HG03175 (cell line): ENCODE results near the gene PRELID2.
A peak's percentile ranks its signal among the peaks of the same experiment; 100 is the strongest.
"Not testable (repeated sequence)": the region's sequence is repeated elsewhere in the genome, so short reads cannot be mapped to it uniquely, and the experiment has no call there.

Source experiments
- ATAC-seq: cut with Tn5 transposase; IDR thresholded peaks from one replicate; pipeline ENCODE4 v1.9.1; 2021; ENCODE audit warnings: mild to moderate bottlenecking, moderate library complexity; ENCODE audit not compliant: unreplicated experiment

PRELID2 gene

DNA sequence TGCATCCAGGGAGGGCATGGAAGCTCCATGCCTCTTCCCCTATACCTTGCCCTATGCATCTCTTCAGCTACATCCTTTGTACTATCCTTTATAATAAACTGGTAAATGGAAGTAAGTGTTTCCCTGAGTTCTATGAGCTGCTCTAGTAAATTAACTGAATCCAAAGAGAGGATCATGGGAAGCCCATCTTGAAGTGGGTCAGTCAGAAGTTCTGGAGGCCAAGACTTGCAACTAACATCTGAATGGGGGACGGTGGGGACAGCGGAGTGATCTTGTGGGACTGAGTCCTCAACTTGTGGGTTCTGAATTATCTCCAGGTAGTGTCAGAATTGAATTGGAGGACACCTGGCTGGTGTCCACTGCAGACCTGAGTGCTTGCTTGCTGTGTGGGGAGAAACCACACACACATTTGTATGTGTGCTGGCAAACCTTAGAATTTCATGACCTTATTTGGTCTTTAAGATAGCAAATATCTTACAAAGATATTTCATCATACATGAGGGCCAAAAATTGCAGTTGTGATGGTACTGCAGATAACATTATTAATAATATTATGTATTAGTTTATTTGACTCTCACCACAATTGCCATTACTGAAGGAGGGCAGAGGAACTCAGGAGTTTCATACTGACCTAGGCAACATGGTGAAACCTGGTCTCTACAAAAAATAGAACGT is 5.5 kb upstream of the PRELID2 start:
- no peak for ATAC-seq

DNA sequence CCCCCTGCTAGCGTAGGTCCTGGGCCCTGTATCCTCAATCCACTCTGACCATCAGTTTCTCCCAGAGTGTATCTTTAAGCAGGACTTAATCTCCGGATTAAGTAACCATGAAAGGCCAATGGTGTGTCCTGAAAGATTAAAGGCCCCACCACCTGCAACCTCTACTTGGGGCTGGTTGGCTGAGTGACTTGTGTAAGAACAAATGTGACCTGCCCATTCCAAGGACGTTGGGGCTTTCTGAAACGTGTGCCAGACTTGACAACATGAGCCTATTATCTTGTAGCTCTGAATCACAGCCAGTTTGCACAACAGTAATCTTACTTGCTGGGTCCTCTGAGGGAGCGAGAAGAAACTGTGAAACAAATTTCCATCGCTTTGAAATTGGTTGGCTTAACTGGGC is 3.1 kb upstream of the PRELID2 start:
- no peak for ATAC-seq

DNA sequence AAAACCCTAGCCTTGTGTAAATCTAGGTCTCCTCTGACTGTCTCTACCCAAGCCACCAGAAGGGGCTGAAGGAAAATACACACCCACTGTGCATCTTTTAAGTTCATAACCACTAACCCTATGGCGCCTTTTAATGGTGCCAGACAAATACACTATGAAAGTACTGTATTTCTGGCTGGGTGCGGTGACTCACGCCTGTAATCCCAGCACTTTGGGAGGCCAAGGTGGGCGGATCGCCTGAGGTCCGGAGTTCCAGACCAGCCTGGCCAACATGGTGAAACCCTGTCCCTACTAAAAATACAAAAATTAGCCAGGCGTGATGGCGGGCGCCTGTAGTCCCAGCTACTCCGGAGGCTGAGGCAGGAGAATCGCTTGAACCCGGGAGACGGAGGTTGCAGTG is 1.1 kb upstream of the PRELID2 start:
- ATAC-seq: not testable (repeated sequence)

DNA sequence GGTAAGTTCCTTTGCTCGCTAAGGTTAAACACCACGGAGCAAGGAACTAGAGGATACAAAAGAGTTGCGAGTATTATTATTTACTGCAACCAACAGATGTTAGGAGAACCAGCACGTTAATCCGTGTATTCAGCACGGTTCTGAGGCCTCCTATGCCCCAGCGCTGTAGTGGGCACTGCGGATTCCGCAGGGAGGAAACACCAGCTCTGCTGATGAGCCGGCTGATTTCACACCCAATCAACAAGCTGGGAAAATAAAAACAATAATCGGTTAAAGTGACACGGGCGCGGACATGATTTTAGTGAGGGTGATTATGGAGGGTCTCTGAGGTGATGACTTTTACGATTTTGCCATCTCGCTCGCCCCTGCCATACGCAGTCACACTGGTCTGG is 702 bp upstream of the PRELID2 start:
- peak; percentile 17 for ATAC-seq

DNA sequence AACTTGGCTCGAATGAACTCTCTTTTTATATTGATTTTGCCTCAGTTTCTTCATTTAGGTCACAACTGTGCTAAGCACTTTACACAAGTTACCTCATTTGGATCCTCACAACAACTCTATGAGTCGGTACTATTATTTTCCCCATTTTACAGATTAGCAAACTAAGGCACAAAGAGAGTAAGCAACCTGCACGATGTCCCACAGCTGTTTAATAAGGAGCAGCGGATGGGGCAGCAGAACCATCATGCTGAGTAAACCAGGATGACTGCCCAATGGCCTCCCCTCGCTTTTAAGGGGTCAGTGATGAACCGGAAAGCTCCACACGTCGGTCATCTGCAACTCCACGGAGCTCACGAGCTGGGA is 607 bp downstream of the PRELID2 start:
- ATAC-seq: no peak

DNA sequence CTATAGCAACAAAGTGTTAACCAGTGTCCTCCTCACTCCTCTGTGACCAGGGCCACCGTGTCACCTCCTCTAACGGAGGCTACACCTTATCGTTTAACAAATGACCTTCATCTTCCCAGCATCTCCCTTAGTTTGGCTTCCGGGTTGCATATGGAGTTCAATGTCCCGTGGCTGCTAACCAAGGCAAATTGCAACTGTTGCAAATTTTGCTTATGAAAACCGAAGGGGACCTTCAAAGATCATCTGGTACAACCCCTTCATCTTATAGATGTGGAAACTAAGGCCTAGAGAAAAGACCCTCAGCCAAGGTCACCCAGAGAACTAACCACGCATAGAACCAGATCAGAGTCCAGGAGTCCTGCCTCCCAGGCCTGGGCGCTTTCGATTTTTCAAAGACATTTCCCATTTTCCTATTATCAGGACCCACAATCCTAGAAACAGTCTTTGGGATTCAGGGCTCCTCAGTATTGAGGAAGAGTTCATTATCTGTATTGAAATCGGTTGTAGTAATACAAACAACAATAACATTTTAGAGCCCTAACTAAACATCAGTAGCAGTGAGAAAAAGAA is 1.4 kb downstream of the PRELID2 start:
- ATAC-seq: no peak

DNA sequence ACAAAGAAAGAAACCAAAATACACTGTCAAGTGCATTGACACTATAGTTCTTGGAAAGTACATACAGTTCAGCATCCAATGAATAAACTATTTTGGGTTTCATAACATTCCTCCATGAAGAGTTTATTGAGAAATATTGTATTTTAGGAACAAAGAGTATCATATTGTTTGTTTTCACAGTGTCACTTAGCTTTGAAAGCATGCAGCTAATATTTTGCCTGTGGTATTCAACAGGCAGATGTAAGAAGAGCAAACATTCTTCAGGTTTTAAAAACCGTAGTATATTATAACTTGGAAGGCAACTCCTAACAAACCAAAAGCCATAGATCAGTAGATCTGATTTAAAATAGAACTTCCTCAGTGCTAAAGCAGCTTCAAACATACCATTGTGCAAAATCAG is 4.5 kb downstream of the PRELID2 start:
- no peak for ATAC-seq

DNA sequence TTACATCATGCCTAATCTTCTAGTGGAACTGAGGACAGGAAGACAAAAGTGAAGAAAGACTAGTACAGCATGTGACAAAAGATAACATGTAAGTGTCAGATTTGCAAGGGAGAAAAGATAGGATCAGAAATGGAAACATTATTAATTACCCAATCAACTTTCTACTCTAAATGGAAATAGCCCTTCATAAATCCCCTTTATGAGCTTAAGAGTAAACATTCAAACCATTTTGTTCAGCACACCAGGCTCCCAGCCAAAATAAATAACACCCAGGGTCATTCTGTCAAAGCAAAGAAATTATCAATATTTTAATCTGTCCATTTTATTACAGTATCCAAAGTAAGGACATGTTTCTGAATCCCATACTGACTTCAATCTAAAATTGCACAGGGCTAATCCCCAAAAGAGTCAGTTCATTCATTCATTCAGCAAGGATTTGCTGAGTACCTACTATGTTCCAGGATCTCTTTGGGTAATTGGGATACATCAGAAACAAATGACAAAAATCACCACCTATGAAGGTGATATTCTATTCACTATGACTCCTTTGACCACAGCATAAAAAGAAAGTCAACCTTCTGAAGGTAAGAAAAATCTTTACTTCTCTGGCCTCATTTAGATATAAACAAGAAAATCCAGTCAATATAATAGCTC is 5.3 kb downstream of the PRELID2 start:
- ATAC-seq: no peak

DNA sequence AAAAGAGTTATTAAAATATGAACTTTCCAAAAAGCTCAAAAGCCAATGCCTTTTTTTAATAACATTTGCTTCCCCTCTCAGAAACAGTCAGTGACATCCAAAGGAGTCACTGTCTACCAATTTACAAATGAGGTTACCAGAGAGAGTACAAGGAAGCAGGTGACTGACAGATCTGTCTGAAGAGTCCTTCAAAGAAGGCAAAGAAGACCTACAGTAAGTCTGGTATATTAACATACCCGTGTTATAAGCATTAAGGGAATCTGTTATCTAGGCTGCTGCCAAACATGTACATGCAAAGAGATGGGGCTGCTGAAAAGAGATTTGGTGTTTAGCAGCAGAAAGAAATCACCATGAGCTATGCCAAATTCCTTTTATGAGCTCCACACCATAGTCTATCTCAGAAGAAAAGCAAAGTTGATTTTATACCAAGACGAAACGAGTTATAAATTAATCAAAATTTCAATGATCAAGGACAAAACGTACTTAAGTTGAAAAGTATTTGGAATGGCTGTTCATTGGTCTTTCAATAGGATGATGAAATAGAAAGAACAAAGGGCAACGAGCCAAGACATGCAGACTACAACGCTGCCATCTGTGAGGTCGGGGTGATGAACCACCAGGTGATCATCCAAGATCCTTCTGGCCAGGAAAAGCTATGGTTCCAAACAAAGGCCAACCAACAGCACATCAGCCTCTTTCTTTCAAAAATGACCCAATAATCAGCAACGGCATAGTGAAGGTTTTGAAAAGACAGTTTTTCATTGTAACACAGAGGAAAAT is 8.1 kb downstream of the PRELID2 start:
- ATAC-seq: no peak

DNA sequence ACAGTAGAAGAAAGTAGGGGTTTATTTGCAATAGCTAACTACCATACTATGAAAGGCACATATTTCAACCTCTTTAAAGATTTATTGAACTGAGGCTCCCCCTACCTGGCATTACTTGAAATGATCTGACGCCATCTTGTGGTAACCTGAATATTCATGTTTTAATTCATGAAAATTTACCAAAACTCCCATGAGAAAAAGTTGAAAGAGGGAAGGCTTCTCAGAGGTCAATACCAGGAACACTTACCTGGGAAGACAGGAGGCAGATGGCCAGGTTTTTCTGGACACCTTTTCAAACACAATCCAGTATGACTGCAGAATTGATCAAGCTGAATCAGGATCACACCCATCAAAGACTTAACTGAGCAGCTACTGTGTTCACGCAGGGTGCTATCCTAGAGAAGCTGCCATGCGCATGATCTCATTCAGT is 9.4 kb downstream of the PRELID2 start:
- ATAC-seq: peak; percentile 78

DNA sequence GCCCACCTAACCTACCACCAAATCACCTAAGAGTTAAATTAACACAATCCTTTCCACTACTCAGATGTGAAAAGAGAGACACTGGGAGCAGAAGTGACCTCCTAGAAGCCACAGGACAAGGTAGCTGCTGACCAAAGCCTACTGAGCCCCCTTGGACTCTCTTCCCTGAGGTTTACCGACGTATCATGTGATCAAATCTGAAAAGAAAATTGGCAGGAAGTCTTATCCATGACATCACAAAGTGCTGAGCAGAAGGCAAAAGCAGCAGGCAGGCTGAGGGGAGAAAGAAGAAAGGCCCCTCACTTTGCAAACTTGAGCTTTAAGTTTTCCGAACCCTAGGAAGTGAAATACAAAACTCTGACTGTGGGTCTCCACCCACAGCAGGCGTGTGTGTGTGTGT is 11.1 kb downstream of the PRELID2 start:
- ATAC-seq: no peak

DNA sequence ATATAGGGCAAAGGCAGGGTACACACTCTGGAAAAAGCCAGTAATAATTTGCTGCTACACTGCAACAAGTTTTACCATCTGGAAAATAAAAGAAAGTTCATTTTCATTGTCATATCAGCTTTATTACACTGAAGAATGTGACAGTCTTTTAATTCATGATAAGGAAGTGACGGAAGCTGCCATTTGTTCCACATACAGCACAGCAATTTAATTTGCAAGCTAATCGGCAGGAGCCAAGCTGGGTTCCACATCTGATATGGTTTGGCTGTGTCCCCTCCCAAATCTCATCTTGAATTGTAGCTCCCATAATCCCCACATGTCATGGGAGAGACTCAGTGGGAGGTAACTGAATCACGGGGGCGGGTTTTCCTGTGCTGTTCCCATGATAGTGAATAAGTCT is 16.5 kb downstream of the PRELID2 start:
- ATAC-seq: no peak

DNA sequence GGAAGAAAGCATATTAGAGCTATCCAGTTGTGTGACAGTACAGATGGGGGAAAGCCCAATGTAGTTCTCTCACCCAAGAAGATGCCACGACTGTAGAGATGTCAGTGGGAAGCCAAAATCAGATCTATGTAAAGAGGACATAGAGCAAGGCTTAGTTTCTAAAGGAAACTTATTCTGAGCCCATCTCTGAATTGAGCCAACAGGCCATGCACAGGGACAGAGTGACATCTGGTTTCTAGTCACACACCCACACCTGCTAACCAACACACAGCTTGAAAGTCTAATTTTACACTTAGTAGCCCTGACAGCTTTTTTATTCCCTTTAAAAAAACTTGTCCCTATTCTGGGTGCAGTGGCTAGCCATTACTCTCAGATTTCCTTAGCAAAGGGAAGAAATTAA is 22.3 kb downstream of the PRELID2 start:
- ATAC-seq: no peak

DNA sequence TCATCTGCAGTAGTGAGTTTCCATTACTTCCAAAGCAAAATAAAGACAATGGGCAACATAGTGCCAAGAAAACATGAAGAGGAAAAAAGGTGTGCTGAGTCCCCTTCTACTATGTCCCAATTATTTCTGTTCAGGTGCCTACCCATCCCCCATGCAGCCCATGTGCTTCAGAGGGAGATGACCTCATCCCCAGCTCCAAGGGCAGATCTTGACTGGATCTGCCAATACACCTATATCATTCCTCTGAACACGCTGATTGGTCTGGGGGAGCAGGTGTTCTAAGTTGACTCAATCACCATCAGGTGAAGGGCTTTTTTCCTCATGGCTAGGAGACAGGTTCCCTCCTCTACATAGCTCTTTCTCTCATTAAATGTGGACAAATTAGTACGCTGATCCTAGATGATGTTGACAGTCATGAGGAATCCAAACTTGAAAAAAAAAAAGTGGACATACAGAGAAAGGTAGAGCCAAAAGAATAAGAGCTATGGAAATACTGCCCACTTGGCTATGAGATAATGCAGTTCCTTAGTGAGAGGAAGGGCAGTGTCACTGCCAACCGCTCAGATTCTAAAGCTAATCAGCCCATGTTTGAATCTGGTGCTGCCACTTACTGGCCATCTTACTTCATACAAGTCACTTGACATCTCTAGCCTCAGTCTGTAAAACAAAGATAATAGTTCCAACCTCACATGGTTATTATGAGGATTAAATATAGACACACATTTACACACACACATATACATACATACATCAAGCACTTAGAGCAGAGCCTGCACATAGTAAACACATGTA is 23.1 kb downstream of the PRELID2 start:
- ATAC-seq: no peak

DNA sequence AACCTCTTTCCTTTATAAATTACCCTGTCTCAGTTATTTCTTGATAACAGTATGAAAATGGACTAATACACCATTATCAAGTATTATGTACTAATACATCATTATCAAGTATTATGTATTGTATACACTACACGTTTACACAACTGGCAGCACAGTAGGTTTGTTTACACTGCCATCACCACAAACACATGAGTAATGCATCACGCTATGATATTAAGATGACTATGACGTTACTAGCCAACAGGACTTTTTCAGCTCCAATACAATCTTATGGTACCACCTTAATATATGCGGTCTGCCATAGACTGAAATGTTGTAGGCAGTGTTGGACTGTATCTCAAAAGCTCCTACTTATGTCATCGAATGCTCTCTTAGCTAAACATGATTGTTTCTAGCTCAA is 28.2 kb downstream of the PRELID2 start:
- ATAC-seq: no peak

DNA sequence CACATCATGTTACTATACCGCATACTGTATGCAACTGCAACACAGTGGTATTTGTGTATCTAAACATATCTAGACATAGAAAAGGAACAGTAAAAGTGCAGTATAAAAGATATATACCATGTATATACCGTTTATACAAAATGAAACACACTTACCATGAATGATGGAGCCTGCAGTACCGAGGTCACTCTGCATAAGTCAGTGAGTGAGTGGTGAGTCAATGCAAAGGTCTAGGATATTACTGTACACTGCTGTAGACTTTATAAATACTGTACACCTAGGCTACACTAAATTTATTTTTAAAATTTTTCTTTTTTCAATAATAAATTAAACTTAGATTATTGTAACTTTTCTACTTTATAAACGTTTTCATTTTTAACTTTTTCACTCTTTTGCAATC is 29.3 kb downstream of the PRELID2 start:
- ATAC-seq: no peak

DNA sequence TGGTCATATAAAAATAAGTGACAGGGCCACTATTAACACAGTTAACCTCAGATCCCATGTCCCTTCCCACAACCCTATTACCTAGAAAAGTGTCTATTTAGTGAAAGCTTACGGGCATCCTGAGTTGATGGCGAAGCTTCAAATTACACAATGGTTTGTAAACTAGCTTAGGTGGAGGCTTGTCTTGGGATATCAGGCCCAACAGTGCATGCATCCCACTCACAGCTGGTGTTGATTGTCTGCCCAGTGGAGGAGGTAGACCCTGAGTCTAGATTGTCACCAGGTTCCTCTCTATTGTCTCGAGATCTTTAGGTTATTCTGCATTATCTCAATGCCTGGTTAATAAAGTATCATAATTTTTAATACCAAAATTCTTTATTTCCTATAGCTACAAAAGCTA is 30.4 kb downstream of the PRELID2 start:
- no peak for ATAC-seq

DNA sequence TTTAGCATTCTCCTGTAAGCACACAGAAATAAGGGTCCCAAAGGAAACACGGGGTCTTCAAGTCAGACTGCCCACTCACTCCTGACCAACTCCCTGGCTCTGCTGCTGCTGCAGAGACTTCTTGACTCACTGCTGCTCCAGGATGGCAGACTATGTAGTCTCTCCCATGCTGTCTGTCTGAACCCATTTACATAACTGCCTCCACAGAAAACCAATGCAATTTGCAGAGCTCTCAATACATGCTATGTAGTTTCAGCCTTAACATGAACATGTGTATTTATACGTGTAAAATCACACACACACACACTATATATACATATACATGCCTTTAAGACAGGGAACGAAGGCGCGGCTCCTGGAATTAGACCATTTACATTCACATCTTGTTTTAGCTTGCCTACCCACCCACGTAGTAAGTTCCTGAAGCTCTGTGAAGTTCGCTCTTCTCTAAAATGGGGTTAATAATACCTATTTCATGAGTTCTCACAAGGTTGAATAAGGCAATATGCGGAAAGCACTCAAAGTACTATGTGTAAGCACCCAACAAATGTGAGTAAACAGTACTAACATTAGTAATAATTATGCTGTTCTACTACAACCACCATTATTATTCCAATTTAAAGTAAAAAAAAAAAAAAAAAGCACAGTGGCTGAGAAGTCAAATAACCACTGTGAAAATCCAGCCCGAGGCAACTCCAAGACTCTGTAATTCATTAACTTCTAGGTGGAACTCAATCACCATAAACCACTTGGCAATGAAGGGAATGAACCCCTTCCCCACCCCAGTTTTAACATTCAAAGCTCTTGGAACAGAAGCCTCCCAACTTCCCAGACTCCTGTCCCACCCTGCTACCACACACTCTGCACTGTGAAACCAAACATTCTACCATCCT is 31.8 kb downstream of the PRELID2 start:
- no peak for ATAC-seq

DNA sequence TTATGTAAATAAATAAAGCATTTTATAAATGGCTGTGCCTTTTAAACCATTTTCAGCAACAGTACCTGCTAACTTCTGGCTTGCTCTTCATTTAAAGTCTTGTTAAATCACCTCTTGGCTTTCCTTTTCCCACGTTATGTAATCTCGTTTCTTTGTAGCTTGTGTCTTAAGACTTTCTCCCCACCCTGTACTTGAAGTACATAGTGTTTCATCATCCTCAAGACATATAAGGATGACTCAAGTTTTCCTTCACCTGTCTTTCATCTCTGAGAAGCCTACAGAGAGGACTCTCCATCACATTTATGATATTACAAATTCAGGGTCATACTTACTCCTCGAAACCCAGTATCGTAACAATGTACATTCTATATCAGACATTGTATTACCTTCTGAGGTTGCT is 33.9 kb downstream of the PRELID2 start:
- ATAC-seq: no peak

DNA sequence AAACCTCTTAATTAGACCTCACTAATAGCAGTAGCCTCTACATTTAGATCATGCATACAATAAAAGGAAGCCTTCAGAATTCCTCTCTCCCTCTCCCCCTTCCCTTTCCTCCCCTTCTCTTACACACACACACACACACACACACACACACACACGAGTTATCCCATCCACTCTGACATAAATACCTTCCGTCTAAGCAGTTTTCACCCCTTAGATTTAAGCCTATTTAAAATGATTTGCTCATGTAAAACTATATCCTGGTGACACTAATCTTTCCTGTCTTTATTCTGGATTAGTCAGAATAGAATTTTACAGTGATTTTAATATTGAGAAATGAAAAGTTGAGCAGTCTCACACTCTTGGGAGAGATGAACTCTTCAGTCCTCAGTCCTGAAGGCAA is 35.0 kb downstream of the PRELID2 start:
- no peak for ATAC-seq
